GM18873 (cell line): ENCODE data around the gene IPO9.

Experiments
- ATAC-seq: cut with Tn5 transposase; IDR thresholded peaks from one replicate; pipeline ENCODE4 v1.9.1; 2021; ENCODE audit warnings: mild to moderate bottlenecking, moderate library complexity, moderate number of reproducible peaks; ENCODE audit not compliant: unreplicated experiment, low FRiP score

IPO9 gene

DNA sequence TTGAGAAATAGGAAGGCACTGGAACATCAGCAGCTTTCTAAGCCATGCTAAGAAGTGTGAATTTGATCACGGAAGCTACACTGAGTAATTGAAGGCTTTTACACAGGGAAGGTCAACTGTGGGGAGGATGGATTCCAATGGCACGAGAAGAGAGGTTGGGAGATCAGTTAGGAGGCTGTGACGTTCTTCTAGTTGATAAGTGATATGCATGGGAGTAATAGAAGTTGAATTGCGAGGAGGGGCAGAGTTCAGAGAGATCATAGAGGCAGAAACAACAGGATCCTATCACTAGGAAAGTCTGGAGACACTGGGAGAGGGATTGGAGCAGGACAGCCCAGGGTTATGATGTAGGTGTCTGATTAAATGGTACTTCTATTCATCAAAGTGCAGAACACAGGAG is 101.2 kb downstream of the IPO9 start:
- no peak for ATAC-seq

DNA sequence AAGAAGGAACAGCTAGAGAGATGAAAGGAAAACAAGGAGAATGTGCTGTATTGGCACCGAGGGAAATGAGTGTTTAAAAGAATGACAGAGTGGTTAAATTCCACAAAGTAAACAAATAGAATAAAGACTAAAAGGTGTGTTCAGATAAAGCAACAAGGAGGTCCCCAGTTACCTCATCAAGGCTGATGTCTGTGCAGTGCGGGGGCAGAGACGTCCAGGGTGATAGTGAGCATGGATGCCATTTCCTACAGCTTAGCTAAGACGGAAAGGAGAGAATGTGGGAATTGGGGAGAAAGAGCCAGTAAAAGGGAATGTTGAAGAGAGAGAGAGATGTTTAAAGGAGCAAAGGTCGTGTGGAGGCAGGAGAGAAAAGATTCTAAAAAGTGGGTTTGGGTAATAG is 101.8 kb downstream of the IPO9 start:
- no peak for ATAC-seq
